SU-DHL-6 (cell line): ENCODE results near the gene DEPDC1B.

Source experiments
- H2AFZ ChIP-seq: fragments of 200-600 bp; sonication (generic); 2 replicates; pipeline ENCODE4 v1.6.1; 2014; ENCODE audit warnings: low read depth, mild to moderate bottlenecking, moderate library complexity, mixed read lengths, antibody characterized with exemption, low read length; ENCODE audit not compliant: severe bottlenecking
- H3F3A ChIP-seq: fragments of 200-600 bp; shearing (Covaris generic); 2 replicates; pipeline ENCODE4 v1.6.0; 2016; ENCODE audit warnings: antibody characterized with exemption, mild to moderate bottlenecking; ENCODE audit not compliant: insufficient read depth
- H3K27ac ChIP-seq: fragments of 200-600 bp; sonication (generic); 2 replicates; pipeline ENCODE4 v1.5.1; 2016; ENCODE audit warnings: low read depth, mild to moderate bottlenecking, low read length, moderate library complexity, mixed read lengths
- H3K27me3 ChIP-seq: fragments of 200-600 bp; sonication (generic), shearing (Covaris generic); 2 replicates; pipeline ENCODE4 v1.6.0; 2014; ENCODE audit warnings: mild to moderate bottlenecking, low read length
- H3K36me3 ChIP-seq: fragments of 200-600 bp; sonication (generic); 2 replicates; pipeline ENCODE4 v1.6.1; 2014; ENCODE audit warnings: mild to moderate bottlenecking, low read length, mixed read lengths
- H3K4me2 ChIP-seq: fragments of 300-600, 200-600 bp; shearing (Covaris generic), sonication (generic); 2 replicates; pipeline ENCODE4 v1.6.0; 2014; ENCODE audit warnings: low read length, low read depth, mild to moderate bottlenecking; ENCODE audit not compliant: poor library complexity, severe bottlenecking
- H3K4me3 ChIP-seq: fragments of 200-600 bp; sonication (generic); 2 replicates; pipeline ENCODE4 v1.5.1; 2014; ENCODE audit warnings: antibody characterized with exemption, low read length, mild to moderate bottlenecking, mixed read lengths; ENCODE audit not compliant: insufficient read depth, poor library complexity, severe bottlenecking
- H3K79me2 ChIP-seq: fragments of 200-600 bp; sonication (generic); 2 replicates; pipeline ENCODE4 v1.6.1; 2014; ENCODE audit warnings: mild to moderate bottlenecking, low read length, moderate library complexity; ENCODE audit not compliant: insufficient read depth
- H3K9ac ChIP-seq: fragments of 200-600 bp; sonication (generic); 2 replicates; pipeline ENCODE4 v1.7.0; 2014; ENCODE audit warnings: mild to moderate bottlenecking, low read length
- H3K9me2 ChIP-seq: fragments of 200-600 bp; sonication (generic); replicated peaks from 2 replicates; pipeline ENCODE4 v1.6.1; 2014; ENCODE audit warnings: low read length; ENCODE audit not compliant: insufficient read depth
- H3K9me3 ChIP-seq: fragments of 200-600 bp; sonication (generic); 2 replicates; pipeline ENCODE4 v1.6.1; 2014; ENCODE audit warnings: low read length, mixed read lengths; ENCODE audit not compliant: insufficient read depth
- H4K20me1 ChIP-seq: fragments of 200-600 bp; sonication (generic); 2 replicates; pipeline ENCODE4 v1.6.1; 2014; ENCODE audit warnings: low read depth, mild to moderate bottlenecking, antibody characterized with exemption, low read length, moderate library complexity, mixed read lengths
- CTCF ChIP-seq: fragments of 200-600 bp; sonication (generic); IDR thresholded peaks from one replicate; pipeline ENCODE4 v1.5.1; 2017; ENCODE audit warnings: antibody characterized with exemption, mild to moderate bottlenecking, low read length, moderate library complexity; ENCODE audit not compliant: insufficient read depth, poor library complexity, severe bottlenecking
- EZH2phosphoT487 ChIP-seq: fragments of 200-600 bp; sonication (generic), shearing (Covaris generic); conservative IDR thresholded peaks from 2 replicates; pipeline ENCODE4 v1.6.1; 2018; ENCODE audit warnings: mild to moderate bottlenecking, antibody characterized with exemption, low read length, moderate library complexity, mixed read lengths

Gene DEPDC1B

DNA sequence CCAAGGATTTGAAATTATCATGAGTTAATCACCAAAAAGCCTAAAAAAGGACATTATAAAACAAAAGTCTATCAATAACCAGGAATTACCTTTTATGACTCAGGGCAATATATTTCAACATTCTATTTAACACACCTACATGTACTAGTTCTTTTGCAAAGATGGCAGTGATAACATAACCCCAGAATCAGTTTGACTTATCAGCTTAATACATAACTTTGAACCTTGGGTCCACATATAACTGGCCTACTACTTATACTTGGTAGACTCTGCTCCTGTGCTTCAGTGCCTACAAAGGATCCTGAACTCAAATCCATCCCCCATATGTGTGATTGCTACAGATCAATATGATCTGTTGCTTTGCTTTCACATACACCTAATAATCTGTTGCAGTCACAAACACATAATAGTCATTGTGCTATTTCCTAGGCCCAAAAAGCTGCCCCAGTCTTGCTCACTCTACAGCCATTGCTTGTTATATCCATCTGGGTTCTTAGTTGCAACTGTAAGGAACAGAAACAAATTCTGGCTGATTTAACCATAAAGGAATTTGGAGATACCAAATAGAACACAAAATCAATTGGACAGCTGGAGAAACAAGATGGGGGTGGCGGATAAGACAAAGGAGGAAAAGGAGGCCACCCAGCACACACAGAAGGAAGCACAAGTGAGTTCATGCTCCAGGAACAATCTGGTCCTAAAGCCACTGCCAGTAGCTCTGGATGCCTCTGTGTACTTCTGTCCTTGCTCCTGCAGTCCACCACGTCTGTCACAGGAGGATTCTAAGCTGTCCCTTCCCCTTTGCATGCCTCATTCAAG, 25.5 kb downstream of the DEPDC1B start:
- Histone ChIP-seq H2AFZ (no peak overlapping the region), H3K79me2 (peaks cover 45% of the 10 kb centered on the region)

GRCh38 chr5:60673334-60673733, 26.6 kb downstream of the DEPDC1B start:
- H3K36me3 ChIP-seq = no peaks in the 10 kb centered on the region
- H3K79me2 ChIP-seq = peaks cover 41% of the 10 kb centered on the region
- no peaks in the 10 kb centered on the region for H3K27me3 ChIP-seq
- no peak overlapping the region for H3K27ac ChIP-seq
- H2AFZ ChIP-seq = no peak overlapping the region
- no peaks in the 10 kb centered on the region for H4K20me1 ChIP-seq
- peaks cover 9% of the 10 kb centered on the region; the same call in 1 of the 2 replicates for H3F3A ChIP-seq
- no peak overlapping the region for H3K9ac ChIP-seq
- TF ChIP-seq CTCF (no peak), EZH2phosphoT487 (no peak)
- no peaks in the 10 kb centered on the region for H3K9me3 ChIP-seq
- H3K9me2 ChIP-seq = no peaks in the 10 kb centered on the region
- no peak overlapping the region for H3K4me3 ChIP-seq
- no peak overlapping the region for H3K4me2 ChIP-seq

More for the DNA sequence above, 25.5 kb downstream of the DEPDC1B start:
- TF ChIP-seq EZH2phosphoT487 = no peak
- TF ChIP-seq CTCF = no peak
- H3K27ac ChIP-seq = no peak overlapping the region
- H3F3A ChIP-seq = peaks cover 4% of the 10 kb centered on the region; the same call in 1 of the 2 replicates
- H3K9me3 ChIP-seq = no peaks in the 10 kb centered on the region
- H3K4me2 ChIP-seq = no peak overlapping the region
- H3K27me3 ChIP-seq = no peaks in the 10 kb centered on the region
- H3K36me3 ChIP-seq = no peaks in the 10 kb centered on the region
- H4K20me1 ChIP-seq = no peaks in the 10 kb centered on the region
- H3K4me3 ChIP-seq = no peak overlapping the region
- no peak overlapping the region for H3K9ac ChIP-seq
- no peaks in the 10 kb centered on the region for H3K9me2 ChIP-seq

DNA sequence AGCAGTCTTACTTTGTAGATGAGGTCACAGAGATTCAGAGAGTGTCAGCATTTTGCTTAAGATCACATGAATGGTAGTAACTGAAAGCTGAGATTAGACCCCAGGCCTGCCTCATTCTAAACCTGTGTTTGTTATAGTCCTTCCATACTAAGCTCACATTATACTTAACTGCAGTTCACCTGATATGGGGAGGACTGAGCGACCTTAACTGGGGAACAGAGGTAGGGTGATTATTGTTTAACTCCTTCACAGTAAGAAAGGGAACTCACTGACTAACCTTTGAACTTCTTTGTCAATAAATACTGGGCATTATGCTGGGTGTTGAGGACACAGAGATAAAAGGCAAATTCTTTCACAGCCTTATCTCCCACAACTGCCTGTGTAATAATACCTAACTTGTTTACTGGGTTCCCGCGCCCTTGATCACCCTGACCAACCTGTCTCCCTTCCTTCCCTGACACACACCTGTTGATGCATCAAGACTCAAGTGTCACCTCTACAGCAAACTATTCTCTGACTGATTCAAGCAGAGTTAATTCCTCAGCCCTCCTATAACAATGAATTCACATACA, 27.2 kb downstream of the DEPDC1B start:
- no peaks in the 10 kb centered on the region for H3K36me3 ChIP-seq
- no peaks in the 10 kb centered on the region for H3K27me3 ChIP-seq
- no peak overlapping the region for H3K27ac ChIP-seq
- H3K4me2 ChIP-seq = no peak overlapping the region
- TF ChIP-seq EZH2phosphoT487 = no peak
- TF ChIP-seq CTCF = no peak
- H3K79me2 ChIP-seq = peaks cover 38% of the 10 kb centered on the region
- no peak overlapping the region for H2AFZ ChIP-seq
- no peaks in the 10 kb centered on the region for H3K9me2 ChIP-seq
- H3K4me3 ChIP-seq = no peak overlapping the region
- H3K9me3 ChIP-seq = no peaks in the 10 kb centered on the region
- peaks cover 9% of the 10 kb centered on the region; the same call in 1 of the 2 replicates for H3F3A ChIP-seq
- no peak overlapping the region for H3K9ac ChIP-seq
- H4K20me1 ChIP-seq = no peaks in the 10 kb centered on the region
